Lower leg skin (tissue), 4 donors: ENCODE results near the gene ZNF366. TPM values are rescaled to one million over a fixed set of nuclear protein-coding genes. Genes with fewer than 3 reads are reported as not detected.
"Not testable (repeated sequence)": the region's sequence is repeated elsewhere in the genome, so short reads cannot be mapped to it uniquely, and the experiment has no call there.

Source experiments
- DNase-seq, 2 donors: peaks; one replicate each; pipeline ENCODE4 v3.0.0-alpha.2; 2019; ENCODE audit warnings: low spot score in 2 of 2
- H3K4me3 ChIP-seq: fragments of 200-600 bp; sonication (generic); 2 replicates; pipeline ENCODE4 v1.5.1; 2017; ENCODE audit warnings: mild to moderate bottlenecking, low read depth; ENCODE audit not compliant: poor library complexity, severe bottlenecking
- POLR2A ChIP-seq, 2 donors: fragments of 450-650 bp; IDR thresholded peaks; one replicate each; pipeline ENCODE4 v1.6.1; 2016 to 2017; ENCODE audit warnings: antibody characterized with exemption in 2 of 2, mild to moderate bottlenecking in 1 of 2, moderate library complexity in 1 of 2
- WGBS, 2 donors: methylation state at CpG; one replicate each; pipeline ENCODE4 v1.1.5; 2018; 5-methylcytosine and 5-hydroxymethylcytosine counted together
- intact Hi-C: fragments of 100-400 bp; cut with DNase I; formaldehyde crosslinking; loops from one replicate; pipeline ENCODE4 v1.15.0; 2023; ENCODE audit warnings: low total_unique reads
- total RNA-seq, 4 donors: library from RNA; depleted of rRNA; stranded (reverse); fragments of >200 nt; gene quantifications; one replicate each; pipeline ENCODE4 v1.1.0, GENCODE V29; 2016
- TF ChIP-seq, protein P1 (sequence below), 3 donors: fragments of 450-650 bp; IDR thresholded peaks; one replicate each; pipeline ENCODE4 v1.5.1; 2016; ENCODE audit warnings: antibody characterized with exemption in 3 of 3, mild to moderate bottlenecking in 3 of 3, moderate library complexity in 2 of 3

Gene ZNF366
- total RNA-seq, 4 donors from 2014 or later: 0.51 to 3.5 (median 1.6) TPM

- intact Hi-C loops: no loop called here
- H3K4me3 ChIP-seq: no peak overlapping the region
- DNase-seq: no peak
- TF ChIP-seq POLR2A (IDR thresholded peaks at IDR 0.05): no peak
- TF ChIP-seq, protein P1, sequence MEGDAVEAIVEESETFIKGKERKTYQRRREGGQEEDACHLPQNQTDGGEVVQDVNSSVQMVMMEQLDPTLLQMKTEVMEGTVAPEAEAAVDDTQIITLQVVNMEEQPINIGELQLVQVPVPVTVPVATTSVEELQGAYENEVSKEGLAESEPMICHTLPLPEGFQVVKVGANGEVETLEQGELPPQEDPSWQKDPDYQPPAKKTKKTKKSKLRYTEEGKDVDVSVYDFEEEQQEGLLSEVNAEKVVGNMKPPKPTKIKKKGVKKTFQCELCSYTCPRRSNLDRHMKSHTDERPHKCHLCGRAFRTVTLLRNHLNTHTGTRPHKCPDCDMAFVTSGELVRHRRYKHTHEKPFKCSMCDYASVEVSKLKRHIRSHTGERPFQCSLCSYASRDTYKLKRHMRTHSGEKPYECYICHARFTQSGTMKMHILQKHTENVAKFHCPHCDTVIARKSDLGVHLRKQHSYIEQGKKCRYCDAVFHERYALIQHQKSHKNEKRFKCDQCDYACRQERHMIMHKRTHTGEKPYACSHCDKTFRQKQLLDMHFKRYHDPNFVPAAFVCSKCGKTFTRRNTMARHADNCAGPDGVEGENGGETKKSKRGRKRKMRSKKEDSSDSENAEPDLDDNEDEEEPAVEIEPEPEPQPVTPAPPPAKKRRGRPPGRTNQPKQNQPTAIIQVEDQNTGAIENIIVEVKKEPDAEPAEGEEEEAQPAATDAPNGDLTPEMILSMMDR (IDR thresholded peaks at IDR 0.05): no peak
- 77 to 89% methylated on average over 2 of the region's 2 CpGs for WGBS, 2 donors
Measured at GRCh38 chr5:72407541-72407940, 99.7 kb downstream of the ZNF366 start.

GRCh38 chr5:72407078-72407477, 100.1 kb downstream of the ZNF366 start:
- 49 to 57% methylated on average over 3 of the region's 3 CpGs for WGBS, 2 donors
- no peak for DNase-seq
- no peak overlapping the region for H3K4me3 ChIP-seq
- TF ChIP-seq POLR2A (IDR thresholded peaks at IDR 0.05): no peak
- TF ChIP-seq, protein P1 (IDR thresholded peaks at IDR 0.05): no peak
- intact Hi-C loops: no loop called here

- DNase-seq, H3K4me3 ChIP-seq, intact Hi-C loops: not testable (repeated sequence)
- WGBS, 2 donors: 97% methylated on average over 3 of the region's 3 CpGs
Measured at GRCh38 chr5:72404771-72405170, 102.4 kb downstream of the ZNF366 start.

DNA sequence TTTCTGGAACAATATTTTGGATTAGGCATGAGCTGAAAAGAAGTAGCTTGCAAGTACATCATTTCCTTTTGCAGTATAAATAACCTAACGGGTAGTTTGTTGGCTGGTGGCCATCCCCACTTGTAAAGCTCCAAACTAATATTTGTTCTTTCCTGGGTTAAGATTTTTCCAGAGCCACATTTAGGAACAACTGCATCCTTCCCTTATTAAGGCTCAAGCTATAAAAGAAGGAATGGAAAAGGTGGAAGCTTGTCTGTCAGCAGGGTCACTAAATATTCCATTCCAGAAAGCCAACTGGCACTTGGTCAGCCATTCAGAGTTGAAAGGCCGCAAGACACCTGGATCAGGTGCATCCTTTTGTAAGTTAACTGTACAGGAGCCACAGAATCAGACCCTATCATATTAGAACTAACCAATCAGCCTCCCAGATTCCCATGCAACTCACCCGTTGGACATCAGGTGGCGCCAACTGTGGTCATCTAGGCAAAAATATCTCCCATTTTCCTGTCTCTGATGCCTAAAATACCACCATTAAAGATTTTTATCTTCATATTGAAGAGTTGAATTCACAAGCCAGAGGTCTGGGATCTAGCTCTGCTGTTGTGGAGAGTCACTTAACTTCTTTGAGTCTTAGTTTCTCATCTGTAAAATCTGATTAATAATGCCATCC, 104.1 kb downstream of the ZNF366 start:
- intact Hi-C loops: no loop called here
- H3K4me3 ChIP-seq: no peak overlapping the region
- no peak for DNase-seq
- TF ChIP-seq POLR2A (IDR thresholded peaks at IDR 0.05): no peak
- TF ChIP-seq, protein P1 (IDR thresholded peaks at IDR 0.05): no peak
- 55 to 61% methylated on average over 4 of the region's 4 CpGs for WGBS, 2 donors

- no peak overlapping the region for H3K4me3 ChIP-seq
- 12 to 17% methylated on average over 2 of the region's 2 CpGs for WGBS, 2 donors
- TF ChIP-seq, protein P1 (IDR thresholded peaks at IDR 0.05): no peak
- no peak for TF ChIP-seq POLR2A (IDR thresholded peaks at IDR 0.05)
- intact Hi-C loops: no loop called here
- no peak for DNase-seq
Measured at GRCh38 chr5:72402381-72402890, 104.8 kb downstream of the ZNF366 start.

- H3K4me3 ChIP-seq: no peak overlapping the region
- intact Hi-C loops: no loop called here
- DNase-seq: no peak
- WGBS, 2 donors: 0 to 50% methylated on average over 1 of the region's 1 CpG
- no peak for TF ChIP-seq POLR2A (IDR thresholded peaks at IDR 0.05)
Measured at GRCh38 chr5:72400950-72401349, 106.3 kb downstream of the ZNF366 start.

DNA sequence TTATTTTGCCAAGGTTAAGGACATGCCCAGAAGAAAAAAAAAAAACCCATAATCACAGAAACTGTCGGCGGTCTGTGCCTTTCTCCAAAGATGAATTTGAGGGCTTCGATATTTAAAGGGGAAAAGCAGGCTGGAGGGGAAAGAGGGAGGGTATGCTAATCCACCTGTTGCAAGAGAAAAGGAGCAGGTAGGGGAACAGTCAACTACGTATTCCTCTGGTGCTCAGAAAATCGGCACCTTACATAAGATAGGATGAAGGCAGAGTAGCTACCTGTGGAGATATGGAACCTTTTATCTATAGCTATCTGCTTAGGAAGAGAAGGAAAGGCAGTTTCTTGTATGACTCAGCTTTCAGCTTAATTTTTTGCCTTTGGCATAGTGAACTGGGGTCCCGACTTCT, 109.4 kb downstream of the ZNF366 start:
- intact Hi-C loops: no loop called here
- no peak overlapping the region for H3K4me3 ChIP-seq
- DNase-seq: no peak
- WGBS, 2 donors: 64 to 70% methylated on average over 6 of the region's 6 CpGs
- TF ChIP-seq, protein P1 (IDR thresholded peaks at IDR 0.05): no peak
- TF ChIP-seq POLR2A (IDR thresholded peaks at IDR 0.05): no peak
